Gastrocnemius medialis (tissue), 4 donors: Measurements from ENCODE around the gene PAPOLA. TPM values are rescaled to one million over a fixed set of nuclear protein-coding genes. Genes with fewer than 3 reads are reported as not detected.

ENCODE experiments used
- ATAC-seq, 2 donors: fragments of 150-250 bp; one replicate each; pipeline ENCODE4 v1.9.1; 2016
- DNase-seq, 2 donors: peaks; one replicate each; pipeline ENCODE4 v3.0.0-alpha.2; 2019
- H3K27ac ChIP-seq, 4 donors: fragments of 200-600 bp; sonication (generic); 1 replicate in 1 of 4; 2 replicates in 3 of 4; pipeline ENCODE4 v1.5.1; 2016 to 2018; ENCODE audit warnings: mild to moderate bottlenecking in 2 of 4, moderate library complexity in 1 of 4
- H3K27me3 ChIP-seq, 3 donors: fragments of 200-600 bp; sonication (generic) in 2 of 3; 1 replicate in 1 of 3; 2 replicates in 2 of 3; pipeline versions ENCODE4 v1.5.1 to v1.6.0; 2016 to 2019; ENCODE audit warnings: mild to moderate bottlenecking in 1 of 3, moderate library complexity in 1 of 3
- H3K36me3 ChIP-seq, 2 donors: fragments of 200-600 bp; sonication (generic) in 1 of 2; one replicate each; pipeline ENCODE4 v1.5.1; 2017 to 2018
- H3K4me1 ChIP-seq, 2 donors: fragments of 200-600 bp; sonication (generic) in 1 of 2; one replicate each; pipeline ENCODE4 v1.5.1; 2016 to 2017; ENCODE audit warnings: mild to moderate bottlenecking in 2 of 2
- H3K4me3 ChIP-seq, 4 donors: fragments of 200-600 bp; sonication (generic) in 3 of 4; 1 replicate in 1 of 4; 2 replicates in 3 of 4; pipeline ENCODE4 v1.5.1; 2016 to 2019; ENCODE audit warnings: mild to moderate bottlenecking in 2 of 4
- H3K9me3 ChIP-seq, 3 donors: fragments of 200-600 bp; sonication (generic) in 2 of 3; 1 replicate in 1 of 3; 2 replicates in 2 of 3; pipeline ENCODE4 v1.5.1; 2016 to 2019
- CTCF ChIP-seq, 5 experiments: fragments of 450-650 bp in 3 of 5; fragments of 200-600 bp in 2 of 5; sonication (generic) in 2 of 5; IDR thresholded peaks in 4 of 5; conservative IDR thresholded peaks in 1 of 5; 1 replicate in 4 of 5; 2 replicates in 1 of 5; pipeline ENCODE4 v1.5.1; 2016 to 2019; ENCODE audit warnings: antibody characterized with exemption in 5 of 5, mild to moderate bottlenecking in 3 of 5, moderate library complexity in 3 of 5
- POLR2A ChIP-seq, 2 donors: fragments of 450-650 bp; IDR thresholded peaks; one replicate each; pipeline ENCODE4 v1.6.1; 2017; ENCODE audit warnings: antibody characterized with exemption in 2 of 2, mild to moderate bottlenecking in 2 of 2, moderate library complexity in 2 of 2
- in situ Hi-C, 4 donors: fragments of 200-750 bp; cut with MboI; loops; one replicate each; pipeline versions ENCODE4 v1.15.0 to v1.8.0; 2017; ENCODE audit warnings: low sequenced_read_pairs in 4 of 4
- intact Hi-C: fragments of 100-400 bp; cut with DNase I; formaldehyde crosslinking; loops from one replicate; pipeline ENCODE4 v1.15.1; 2023; ENCODE audit warnings: low total_unique reads
- total RNA-seq, 4 donors: library from RNA; depleted of rRNA; stranded (reverse); fragments of >200 nt; gene quantifications; one replicate each; pipeline versions ENCODE4 v1.1.0 to v1.2.3, GENCODE V29; 2016

PAPOLA gene
- total RNA-seq, 4 donors from 2014 or later: 41.5 to 66.4 (median 50.7) TPM

GRCh38 chr14:96580566-96580965 lies 78.4 kb downstream of the PAPOLA start:
- H3K36me3 ChIP-seq: no peaks in the 10 kb centered on the region
- ATAC-seq (no peak), DNase-seq (no peak)
- intact Hi-C loops: no loop called here
- H3K4me3 ChIP-seq: no peak overlapping the region
- no peaks in the 10 kb centered on the region for H3K4me1 ChIP-seq
- H3K27ac ChIP-seq: no peak overlapping the region
- no peaks in the 10 kb centered on the region for H3K9me3 ChIP-seq
- peaks cover 5 to 7% (median 6%) of the 10 kb centered on the region in 3 donors for H3K27me3 ChIP-seq
- in situ Hi-C loops: no loop called here
- no peak for TF ChIP-seq CTCF (IDR thresholded peaks at IDR 0.05 in 4 of 5, conservative IDR thresholded peaks at IDR 0.05 in 1 of 5)
- TF ChIP-seq POLR2A (IDR thresholded peaks at IDR 0.05): no peak

GRCh38 chr14:96581026-96581425 lies 78.8 kb downstream of the PAPOLA start:
- H3K4me3 ChIP-seq: no peak overlapping the region
- DNase-seq: no peak
- no peaks in the 10 kb centered on the region for H3K36me3 ChIP-seq
- peaks cover 6 to 10% (median 7%) of the 10 kb centered on the region in 3 donors for H3K27me3 ChIP-seq
- no peak for TF ChIP-seq POLR2A (IDR thresholded peaks at IDR 0.05)
- no peak for TF ChIP-seq CTCF (IDR thresholded peaks at IDR 0.05 in 4 of 5, conservative IDR thresholded peaks at IDR 0.05 in 1 of 5)
- no peaks in the 10 kb centered on the region for H3K9me3 ChIP-seq
- in situ Hi-C loops: no loop called here
- ATAC-seq: no peak
- H3K4me1 ChIP-seq: no peaks in the 10 kb centered on the region
- no peak overlapping the region for H3K27ac ChIP-seq
- intact Hi-C loops: no loop called here

- no peaks in the 10 kb centered on the region for H3K9me3 ChIP-seq
- in situ Hi-C loops (no loop called here), intact Hi-C loops (no loop called here)
- H3K27me3 ChIP-seq: peaks cover 6 to 11% (median 7%) of the 10 kb centered on the region in 3 donors
- no peak overlapping the region for H3K4me3 ChIP-seq
- TF ChIP-seq POLR2A (IDR thresholded peaks at IDR 0.05): no peak
- TF ChIP-seq CTCF (IDR thresholded peaks at IDR 0.05 in 4 of 5, conservative IDR thresholded peaks at IDR 0.05 in 1 of 5): no peak
- DNase-seq (no peak), ATAC-seq (no peak)
- no peaks in the 10 kb centered on the region for H3K4me1 ChIP-seq
- no peaks in the 10 kb centered on the region for H3K36me3 ChIP-seq
- H3K27ac ChIP-seq: no peak overlapping the region
Observed at GRCh38 chr14:96581902-96582301, 79.7 kb downstream of the PAPOLA start.

GRCh38 chr14:96582411-96582961 lies 80.3 kb downstream of the PAPOLA start:
- no peaks in the 10 kb centered on the region for H3K4me1 ChIP-seq
- no peak overlapping the region for H3K27ac ChIP-seq
- H3K27me3 ChIP-seq: peaks cover 6 to 17% (median 7%) of the 10 kb centered on the region in 3 donors
- no peak overlapping the region for H3K4me3 ChIP-seq
- ATAC-seq (no peak), DNase-seq (no peak)
- no peaks in the 10 kb centered on the region for H3K9me3 ChIP-seq
- H3K36me3 ChIP-seq: no peaks in the 10 kb centered on the region
- intact Hi-C loops: no loop called here
- in situ Hi-C loops: no loop called here
- TF ChIP-seq POLR2A (IDR thresholded peaks at IDR 0.05): no peak
- no peak for TF ChIP-seq CTCF (IDR thresholded peaks at IDR 0.05 in 4 of 5, conservative IDR thresholded peaks at IDR 0.05 in 1 of 5)

- TF ChIP-seq POLR2A (IDR thresholded peaks at IDR 0.05): no peak
- TF ChIP-seq CTCF (IDR thresholded peaks at IDR 0.05 in 4 of 5, conservative IDR thresholded peaks at IDR 0.05 in 1 of 5): no peak
- Histone ChIP-seq H3K27ac (no peak overlapping the region), H3K9me3 (no peaks in the 10 kb centered on the region), H3K4me3 (no peak overlapping the region), H3K4me1 (no peaks in the 10 kb centered on the region), H3K36me3 (no peaks in the 10 kb centered on the region), H3K27me3 (peaks cover 6 to 19% (median 7%) of the 10 kb centered on the region in 3 donors)
- intact Hi-C loops (no loop called here), in situ Hi-C loops (no loop called here)
- DNase-seq: no peak
- no peak for ATAC-seq
Observed at GRCh38 chr14:96582995-96583394, 80.8 kb downstream of the PAPOLA start.
